C4-2B (cell line): ENCODE measurements around the gene SGTA.

Source experiments
- CTCF ChIP-seq: fragments of 450-650 bp; conservative IDR thresholded peaks from 2 replicates; pipeline ENCODE4 v1.5.1; 2017; ENCODE audit warnings: mild to moderate bottlenecking
- ZFX ChIP-seq: fragments of 450-650 bp; IDR thresholded peaks from 2 replicates; pipeline ENCODE4 v1.6.1; 2017

- TF ChIP-seq CTCF, result no peak
- TF ChIP-seq ZFX, result no peak
Measured at GRCh38 chr19:2797280-2797679, 14.2 kb upstream of the SGTA start.
